WTC11 (cell line): ENCODE measurements around the gene CWF19L2.

Experiments
- AFF4 ChIP-seq: sonication (generic); formaldehyde crosslinking; IDR thresholded peaks from 2 replicates; pipeline ENCODE4 v1.8.1; 2023; ENCODE audit warnings: mild to moderate bottlenecking, missing genetic modification reagents, borderline replicate concordance
- ATF6 ChIP-seq: sonication (generic); formaldehyde crosslinking; IDR thresholded peaks from 2 replicates; pipeline ENCODE4 v1.8.1; 2023; ENCODE audit warnings: mild to moderate bottlenecking, missing genetic modification reagents
- CBFB ChIP-seq: sonication (generic); formaldehyde crosslinking; IDR thresholded peaks from 2 replicates; pipeline ENCODE4 v1.8.1; 2022; ENCODE audit warnings: mild to moderate bottlenecking, low read depth, missing genetic modification reagents
- CREB1 ChIP-seq: sonication (generic); formaldehyde crosslinking; IDR thresholded peaks from 2 replicates; pipeline ENCODE4 v1.8.0; 2023; ENCODE audit warnings: mild to moderate bottlenecking, missing genetic modification reagents
- EMX1 ChIP-seq: fragments of 250-450 bp; sonication (Bioruptor Pico); IDR thresholded peaks from 2 replicates; pipeline ENCODE4 v1.8.0; 2021; ENCODE audit warnings: mild to moderate bottlenecking
- MAX ChIP-seq: sonication (generic); formaldehyde crosslinking; IDR thresholded peaks from 2 replicates; pipeline ENCODE4 v1.8.0; 2022; ENCODE audit warnings: mild to moderate bottlenecking, missing genetic modification reagents
- NR2C2 ChIP-seq: sonication (generic); formaldehyde crosslinking; IDR thresholded peaks from 2 replicates; pipeline ENCODE4 v1.8.0; 2022; ENCODE audit warnings: mild to moderate bottlenecking, missing genetic modification reagents
- SP1 ChIP-seq: sonication (generic); formaldehyde crosslinking; conservative IDR thresholded peaks from 2 replicates; pipeline ENCODE4 v1.8.1; 2022; ENCODE audit warnings: missing genetic modification reagents
- TP53 ChIP-seq: sonication (generic); formaldehyde crosslinking; IDR thresholded peaks from 2 replicates; pipeline ENCODE4 v1.8.1; 2023; ENCODE audit warnings: mild to moderate bottlenecking, missing genetic modification reagents
- ZNF232 ChIP-seq: sonication (generic); formaldehyde crosslinking; IDR thresholded peaks from 2 replicates; pipeline ENCODE4 v1.8.0; 2022; ENCODE audit warnings: mild to moderate bottlenecking, missing genetic modification reagents
- ZNF423 ChIP-seq: fragments of 250-450 bp; sonication (Bioruptor Pico); IDR thresholded peaks from 2 replicates; pipeline ENCODE4 v2.1.2; 2022; ENCODE audit warnings: mild to moderate bottlenecking, moderate library complexity
- TF ChIP-seq, protein P1 (sequence below): fragments of 200-600 bp; IDR thresholded peaks from 2 replicates; pipeline ENCODE4 v1.8.0; 2022; ENCODE audit warnings: antibody characterized with exemption
- TF ChIP-seq, protein P2 (sequence below): sonication (generic); formaldehyde crosslinking; IDR thresholded peaks from 2 replicates; pipeline ENCODE4 v1.8.0; 2023; ENCODE audit warnings: missing genetic modification reagents, mild to moderate bottlenecking, borderline replicate concordance

GRCh38 chr11:107468596-107468995 is 11.0 kb upstream of the CWF19L2 start:
- TF ChIP-seq, protein P1, sequence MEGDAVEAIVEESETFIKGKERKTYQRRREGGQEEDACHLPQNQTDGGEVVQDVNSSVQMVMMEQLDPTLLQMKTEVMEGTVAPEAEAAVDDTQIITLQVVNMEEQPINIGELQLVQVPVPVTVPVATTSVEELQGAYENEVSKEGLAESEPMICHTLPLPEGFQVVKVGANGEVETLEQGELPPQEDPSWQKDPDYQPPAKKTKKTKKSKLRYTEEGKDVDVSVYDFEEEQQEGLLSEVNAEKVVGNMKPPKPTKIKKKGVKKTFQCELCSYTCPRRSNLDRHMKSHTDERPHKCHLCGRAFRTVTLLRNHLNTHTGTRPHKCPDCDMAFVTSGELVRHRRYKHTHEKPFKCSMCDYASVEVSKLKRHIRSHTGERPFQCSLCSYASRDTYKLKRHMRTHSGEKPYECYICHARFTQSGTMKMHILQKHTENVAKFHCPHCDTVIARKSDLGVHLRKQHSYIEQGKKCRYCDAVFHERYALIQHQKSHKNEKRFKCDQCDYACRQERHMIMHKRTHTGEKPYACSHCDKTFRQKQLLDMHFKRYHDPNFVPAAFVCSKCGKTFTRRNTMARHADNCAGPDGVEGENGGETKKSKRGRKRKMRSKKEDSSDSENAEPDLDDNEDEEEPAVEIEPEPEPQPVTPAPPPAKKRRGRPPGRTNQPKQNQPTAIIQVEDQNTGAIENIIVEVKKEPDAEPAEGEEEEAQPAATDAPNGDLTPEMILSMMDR: no peak
- TF ChIP-seq AFF4 (CRISPR knock-in tag): no peak
- TF ChIP-seq MAX (CRISPR knock-in tag): no peak
- no peak for TF ChIP-seq CREB1 (CRISPR knock-in tag)
- TF ChIP-seq TP53 (CRISPR knock-in tag): no peak
- TF ChIP-seq, protein P2, sequence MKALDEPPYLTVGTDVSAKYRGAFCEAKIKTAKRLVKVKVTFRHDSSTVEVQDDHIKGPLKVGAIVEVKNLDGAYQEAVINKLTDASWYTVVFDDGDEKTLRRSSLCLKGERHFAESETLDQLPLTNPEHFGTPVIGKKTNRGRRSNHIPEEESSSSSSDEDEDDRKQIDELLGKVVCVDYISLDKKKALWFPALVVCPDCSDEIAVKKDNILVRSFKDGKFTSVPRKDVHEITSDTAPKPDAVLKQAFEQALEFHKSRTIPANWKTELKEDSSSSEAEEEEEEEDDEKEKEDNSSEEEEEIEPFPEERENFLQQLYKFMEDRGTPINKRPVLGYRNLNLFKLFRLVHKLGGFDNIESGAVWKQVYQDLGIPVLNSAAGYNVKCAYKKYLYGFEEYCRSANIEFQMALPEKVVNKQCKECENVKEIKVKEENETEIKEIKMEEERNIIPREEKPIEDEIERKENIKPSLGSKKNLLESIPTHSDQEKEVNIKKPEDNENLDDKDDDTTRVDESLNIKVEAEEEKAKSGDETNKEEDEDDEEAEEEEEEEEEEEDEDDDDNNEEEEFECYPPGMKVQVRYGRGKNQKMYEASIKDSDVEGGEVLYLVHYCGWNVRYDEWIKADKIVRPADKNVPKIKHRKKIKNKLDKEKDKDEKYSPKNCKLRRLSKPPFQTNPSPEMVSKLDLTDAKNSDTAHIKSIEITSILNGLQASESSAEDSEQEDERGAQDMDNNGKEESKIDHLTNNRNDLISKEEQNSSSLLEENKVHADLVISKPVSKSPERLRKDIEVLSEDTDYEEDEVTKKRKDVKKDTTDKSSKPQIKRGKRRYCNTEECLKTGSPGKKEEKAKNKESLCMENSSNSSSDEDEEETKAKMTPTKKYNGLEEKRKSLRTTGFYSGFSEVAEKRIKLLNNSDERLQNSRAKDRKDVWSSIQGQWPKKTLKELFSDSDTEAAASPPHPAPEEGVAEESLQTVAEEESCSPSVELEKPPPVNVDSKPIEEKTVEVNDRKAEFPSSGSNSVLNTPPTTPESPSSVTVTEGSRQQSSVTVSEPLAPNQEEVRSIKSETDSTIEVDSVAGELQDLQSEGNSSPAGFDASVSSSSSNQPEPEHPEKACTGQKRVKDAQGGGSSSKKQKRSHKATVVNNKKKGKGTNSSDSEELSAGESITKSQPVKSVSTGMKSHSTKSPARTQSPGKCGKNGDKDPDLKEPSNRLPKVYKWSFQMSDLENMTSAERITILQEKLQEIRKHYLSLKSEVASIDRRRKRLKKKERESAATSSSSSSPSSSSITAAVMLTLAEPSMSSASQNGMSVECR: no peak
- TF ChIP-seq NR2C2 (CRISPR knock-in tag): no peak
- no peak for TF ChIP-seq SP1 (CRISPR knock-in tag)
- TF ChIP-seq ZNF423 (CRISPR knock-in tag): no peak
- no peak for TF ChIP-seq ZNF232 (CRISPR knock-in tag)
- no peak for TF ChIP-seq CBFB (CRISPR knock-in tag)
- TF ChIP-seq ATF6 (CRISPR knock-in tag): no peak
- no peak for TF ChIP-seq EMX1
